Activated T-helper 17 cell treated with anti-CD3 and anti-CD28 coated beads, Interleukin-2, amount 50 U/mL, for 72 hours (primary cell): ENCODE measurements around the gene TIMP4. TPM values are rescaled to one million over a fixed set of nuclear protein-coding genes. Genes with fewer than 3 reads are reported as not detected.
A peak's percentile ranks its signal among the peaks of the same experiment; 100 is the strongest.

ENCODE experiments used
- ATAC-seq: fragments of 150-1000 bp; cut with Tn5 transposase; replicated peaks from 2 replicates; pipeline ENCODE4 v1.10.0; 2021; ENCODE audit warnings: mild to moderate bottlenecking, moderate library complexity
- H3K27ac Mint-ChIP-seq: one replicate; pipeline ENCODE4 v1.8.0; 2022; ENCODE audit warnings: mixed read lengths
- H3K27me3 Mint-ChIP-seq: one replicate; pipeline ENCODE4 v1.8.0; 2022; ENCODE audit warnings: mixed read lengths
- H3K36me3 Mint-ChIP-seq: one replicate; pipeline ENCODE4 v1.8.0; 2022; ENCODE audit warnings: low read depth, mild to moderate bottlenecking, mixed read lengths
- H3K4me1 Mint-ChIP-seq: one replicate; pipeline ENCODE4 v1.8.0; 2022; ENCODE audit warnings: mixed read lengths
- H3K4me3 Mint-ChIP-seq: one replicate; pipeline ENCODE4 v1.8.0; 2022; ENCODE audit warnings: mild to moderate bottlenecking, mixed read lengths
- H3K9me3 Mint-ChIP-seq: one replicate; pipeline ENCODE4 v1.8.0; 2022; ENCODE audit warnings: mixed read lengths
- total RNA-seq, 2 donors: library from RNA; stranded (reverse); gene quantifications; one replicate each; pipeline ENCODE4 v1.2.3, GENCODE V29; 2022

TIMP4 gene
- total RNA-seq, 2 donors from 2014 or later, result not detected

GRCh38 chr3:12178091-12178820 lies 19.5 kb upstream of the TIMP4 start:
- no peaks in the 10 kb centered on the region for H3K27me3 Mint-ChIP-seq
- peaks cover 4% of the 10 kb centered on the region for H3K4me1 Mint-ChIP-seq
- H3K27ac Mint-ChIP-seq, result no peak overlapping the region
- H3K4me3 Mint-ChIP-seq, result no peak overlapping the region
- ATAC-seq, result no peak
- no peaks in the 10 kb centered on the region for H3K36me3 Mint-ChIP-seq
- H3K9me3 Mint-ChIP-seq, result peaks cover 3% of the 10 kb centered on the region

- Mint-ChIP-seq H3K9me3 (peaks cover 9% of the 10 kb centered on the region), H3K27ac (peak overlapping the region; percentile 20), H3K36me3 (no peaks in the 10 kb centered on the region), H3K4me3 (no peak overlapping the region), H3K4me1 (peaks cover 4% of the 10 kb centered on the region), H3K27me3 (no peaks in the 10 kb centered on the region)
- no peak for ATAC-seq
Observed at GRCh38 chr3:12177126-12177525, 18.4 kb upstream of the TIMP4 start.

GRCh38 chr3:12175844-12176453 lies 17.2 kb upstream of the TIMP4 start:
- peak; percentile 37 for ATAC-seq
- no peaks in the 10 kb centered on the region for H3K36me3 Mint-ChIP-seq
- no peaks in the 10 kb centered on the region for H3K27me3 Mint-ChIP-seq
- H3K27ac Mint-ChIP-seq, result no peak overlapping the region
- peaks cover 10% of the 10 kb centered on the region for H3K9me3 Mint-ChIP-seq
- no peaks in the 10 kb centered on the region for H3K4me1 Mint-ChIP-seq
- no peak overlapping the region for H3K4me3 Mint-ChIP-seq

GRCh38 chr3:12175137-12175593 lies 16.5 kb upstream of the TIMP4 start:
- Mint-ChIP-seq H3K36me3 (no peaks in the 10 kb centered on the region), H3K9me3 (peaks cover 10% of the 10 kb centered on the region), H3K27me3 (no peaks in the 10 kb centered on the region), H3K4me1 (no peaks in the 10 kb centered on the region), H3K27ac (no peak overlapping the region), H3K4me3 (no peak overlapping the region)
- no peak for ATAC-seq

GRCh38 chr3:12170207-12170606 lies 11.5 kb upstream of the TIMP4 start:
- Mint-ChIP-seq H3K4me3 (no peak overlapping the region), H3K9me3 (peaks cover 10% of the 10 kb centered on the region)

GRCh38 chr3:12165909-12166308 lies 7.2 kb upstream of the TIMP4 start:
- H3K4me1 Mint-ChIP-seq, result no peaks in the 10 kb centered on the region
- peaks cover 4% of the 10 kb centered on the region for H3K27me3 Mint-ChIP-seq
- no peaks in the 10 kb centered on the region for H3K36me3 Mint-ChIP-seq
- no peak overlapping the region for H3K4me3 Mint-ChIP-seq
- no peaks in the 10 kb centered on the region for H3K9me3 Mint-ChIP-seq
- H3K27ac Mint-ChIP-seq, result no peak overlapping the region
- no peak for ATAC-seq

More at GRCh38 chr3:12170207-12170606, 11.5 kb upstream of the TIMP4 start:
- Mint-ChIP-seq H3K36me3 (no peaks in the 10 kb centered on the region), H3K27me3 (no peaks in the 10 kb centered on the region), H3K27ac (no peak overlapping the region), H3K4me1 (no peaks in the 10 kb centered on the region)
- ATAC-seq, result no peak

GRCh38 chr3:12159227-12159601 lies 502 bp upstream of the TIMP4 start:
- H3K36me3 Mint-ChIP-seq, result no peaks in the 10 kb centered on the region
- no peak overlapping the region for H3K4me3 Mint-ChIP-seq

GRCh38 chr3:12157026-12157425 lies 1.7 kb downstream of the TIMP4 start:
- H3K27me3 Mint-ChIP-seq, result peaks cover 10% of the 10 kb centered on the region
- no peak overlapping the region for H3K4me3 Mint-ChIP-seq
- H3K36me3 Mint-ChIP-seq, result no peaks in the 10 kb centered on the region
- no peaks in the 10 kb centered on the region for H3K9me3 Mint-ChIP-seq
- H3K27ac Mint-ChIP-seq, result no peak overlapping the region
- no peak for ATAC-seq
- H3K4me1 Mint-ChIP-seq, result no peaks in the 10 kb centered on the region

More at GRCh38 chr3:12159227-12159601, 502 bp upstream of the TIMP4 start:
- H3K9me3 Mint-ChIP-seq, result no peaks in the 10 kb centered on the region
- no peak overlapping the region for H3K27ac Mint-ChIP-seq
- ATAC-seq, result no peak
- H3K27me3 Mint-ChIP-seq, result peaks cover 14% of the 10 kb centered on the region
- H3K4me1 Mint-ChIP-seq, result no peaks in the 10 kb centered on the region

GRCh38 chr3:12155828-12156227 lies 2.9 kb downstream of the TIMP4 start:
- H3K27ac Mint-ChIP-seq, result peak overlapping the region; percentile 4
- peaks cover 10% of the 10 kb centered on the region for H3K27me3 Mint-ChIP-seq
- H3K4me1 Mint-ChIP-seq, result no peaks in the 10 kb centered on the region
- no peaks in the 10 kb centered on the region for H3K36me3 Mint-ChIP-seq
- no peak for ATAC-seq
- no peaks in the 10 kb centered on the region for H3K9me3 Mint-ChIP-seq
- H3K4me3 Mint-ChIP-seq, result no peak overlapping the region

GRCh38 chr3:12155264-12155663 lies 3.4 kb downstream of the TIMP4 start:
- Mint-ChIP-seq H3K27me3 (peaks cover 10% of the 10 kb centered on the region), H3K27ac (no peak overlapping the region), H3K36me3 (no peaks in the 10 kb centered on the region), H3K4me3 (no peak overlapping the region), H3K9me3 (no peaks in the 10 kb centered on the region), H3K4me1 (no peaks in the 10 kb centered on the region)
- no peak for ATAC-seq

GRCh38 chr3:12154151-12154550 lies 4.6 kb downstream of the TIMP4 start:
- Mint-ChIP-seq H3K9me3 (no peaks in the 10 kb centered on the region), H3K4me1 (no peaks in the 10 kb centered on the region)

GRCh38 chr3:12150112-12150511 lies 8.6 kb downstream of the TIMP4 start:
- no peaks in the 10 kb centered on the region for H3K27me3 Mint-ChIP-seq
- H3K36me3 Mint-ChIP-seq, result no peaks in the 10 kb centered on the region
- H3K9me3 Mint-ChIP-seq, result no peaks in the 10 kb centered on the region
- no peak for ATAC-seq
- H3K4me1 Mint-ChIP-seq, result no peaks in the 10 kb centered on the region
- H3K27ac Mint-ChIP-seq, result no peak overlapping the region
- no peak overlapping the region for H3K4me3 Mint-ChIP-seq

More at GRCh38 chr3:12154151-12154550, 4.6 kb downstream of the TIMP4 start:
- no peak for ATAC-seq
- no peak overlapping the region for H3K4me3 Mint-ChIP-seq
- no peak overlapping the region for H3K27ac Mint-ChIP-seq
- H3K27me3 Mint-ChIP-seq, result peaks cover 10% of the 10 kb centered on the region
- H3K36me3 Mint-ChIP-seq, result no peaks in the 10 kb centered on the region

GRCh38 chr3:12149029-12149428 lies 9.7 kb downstream of the TIMP4 start:
- Mint-ChIP-seq H3K27me3 (no peaks in the 10 kb centered on the region), H3K36me3 (no peaks in the 10 kb centered on the region), H3K27ac (no peak overlapping the region), H3K9me3 (no peaks in the 10 kb centered on the region), H3K4me1 (no peaks in the 10 kb centered on the region), H3K4me3 (no peak overlapping the region)
- no peak for ATAC-seq

- no peak for ATAC-seq
- no peak overlapping the region for H3K4me3 Mint-ChIP-seq
- H3K9me3 Mint-ChIP-seq, result no peaks in the 10 kb centered on the region
- no peaks in the 10 kb centered on the region for H3K36me3 Mint-ChIP-seq
- H3K27me3 Mint-ChIP-seq, result no peaks in the 10 kb centered on the region
- no peak overlapping the region for H3K27ac Mint-ChIP-seq
- no peaks in the 10 kb centered on the region for H3K4me1 Mint-ChIP-seq
Observed at GRCh38 chr3:12148183-12148940, 10.3 kb downstream of the TIMP4 start.
